Suprapubic skin (tissue), 4 donors: ENCODE measurements around the gene RNF111. TPM values are rescaled to one million over a fixed set of nuclear protein-coding genes. Genes with fewer than 3 reads are reported as not detected.

ENCODE experiments used
- DNase-seq, 2 donors: peaks; one replicate each; pipeline ENCODE4 v3.0.0-alpha.2; 2019; ENCODE audit warnings: low spot score in 2 of 2
- H3K27ac ChIP-seq: fragments of 200-600 bp; sonication (generic); one replicate; pipeline ENCODE4 v1.5.1; 2019
- H3K27me3 ChIP-seq: fragments of 200-600 bp; sonication (generic); one replicate; pipeline ENCODE4 v1.5.1; 2019
- H3K36me3 ChIP-seq: fragments of 200-600 bp; sonication (generic); one replicate; pipeline ENCODE4 v1.5.1; 2019
- H3K4me1 ChIP-seq: fragments of 200-600 bp; sonication (generic); one replicate; pipeline ENCODE4 v1.5.1; 2019
- H3K4me3 ChIP-seq: fragments of 200-600 bp; sonication (generic); one replicate; pipeline ENCODE4 v1.5.1; 2019; ENCODE audit warnings: mild to moderate bottlenecking
- H3K9me3 ChIP-seq: fragments of 200-600 bp; sonication (generic); one replicate; pipeline ENCODE4 v1.5.1; 2019
- EP300 ChIP-seq: sonication (generic); formaldehyde crosslinking; IDR thresholded peaks from one replicate; pipeline ENCODE4 v1.6.1; 2017; ENCODE audit warnings: antibody characterized with exemption
- POLR2A ChIP-seq, 2 donors: fragments of 450-650 bp; IDR thresholded peaks; one replicate each; pipeline ENCODE4 v1.6.1; 2017; ENCODE audit warnings: antibody characterized with exemption in 2 of 2, mild to moderate bottlenecking in 2 of 2, moderate library complexity in 2 of 2
- POLR2AphosphoS5 ChIP-seq, 3 donors: sonication (generic); formaldehyde crosslinking; IDR thresholded peaks; one replicate each; pipeline ENCODE4 v1.6.1; 2017; ENCODE audit warnings: antibody characterized with exemption in 3 of 3
- WGBS: methylation state at CpG from one replicate; pipeline ENCODE4 v1.1.5; 2018; 5-methylcytosine and 5-hydroxymethylcytosine counted together
- total RNA-seq, 4 donors: library from RNA; depleted of rRNA; stranded (reverse); fragments of >200 nt; gene quantifications; one replicate each; pipeline ENCODE4 v1.1.0, GENCODE V29; 2016
- TF ChIP-seq, protein P1 (sequence below), 2 donors: fragments of 200-600 bp in 1 of 2; fragments of 450-650 bp in 1 of 2; sonication (generic) in 1 of 2; IDR thresholded peaks; one replicate each; pipeline ENCODE4 v1.5.1; 2016 to 2019; ENCODE audit warnings: antibody characterized with exemption in 2 of 2, mild to moderate bottlenecking in 1 of 2, moderate library complexity in 1 of 2

Gene RNF111
- total RNA-seq, 4 donors from 2014 or later = 15.2 to 34.4 (median 22.2) TPM

GRCh38 chr15:59042041-59042440, 54.6 kb downstream of the RNF111 start:
- WGBS = 95% methylated on average over 6 of the region's 6 CpGs
- H3K9me3 ChIP-seq = no peaks in the 10 kb centered on the region

GRCh38 chr15:59048897-59049296, 61.4 kb downstream of the RNF111 start:
- Histone ChIP-seq H3K4me1 (no peaks in the 10 kb centered on the region), H3K36me3 (peaks cover 10% of the 10 kb centered on the region), H3K27ac (no peak overlapping the region), H3K27me3 (no peaks in the 10 kb centered on the region), H3K4me3 (no peak overlapping the region), H3K9me3 (no peaks in the 10 kb centered on the region)
- TF ChIP-seq EP300 (no peak), POLR2A (IDR thresholded peaks at IDR 0.05) (no peak), POLR2AphosphoS5 (IDR thresholded peaks at IDR 0.05) (no peak)
- TF ChIP-seq, protein P1, sequence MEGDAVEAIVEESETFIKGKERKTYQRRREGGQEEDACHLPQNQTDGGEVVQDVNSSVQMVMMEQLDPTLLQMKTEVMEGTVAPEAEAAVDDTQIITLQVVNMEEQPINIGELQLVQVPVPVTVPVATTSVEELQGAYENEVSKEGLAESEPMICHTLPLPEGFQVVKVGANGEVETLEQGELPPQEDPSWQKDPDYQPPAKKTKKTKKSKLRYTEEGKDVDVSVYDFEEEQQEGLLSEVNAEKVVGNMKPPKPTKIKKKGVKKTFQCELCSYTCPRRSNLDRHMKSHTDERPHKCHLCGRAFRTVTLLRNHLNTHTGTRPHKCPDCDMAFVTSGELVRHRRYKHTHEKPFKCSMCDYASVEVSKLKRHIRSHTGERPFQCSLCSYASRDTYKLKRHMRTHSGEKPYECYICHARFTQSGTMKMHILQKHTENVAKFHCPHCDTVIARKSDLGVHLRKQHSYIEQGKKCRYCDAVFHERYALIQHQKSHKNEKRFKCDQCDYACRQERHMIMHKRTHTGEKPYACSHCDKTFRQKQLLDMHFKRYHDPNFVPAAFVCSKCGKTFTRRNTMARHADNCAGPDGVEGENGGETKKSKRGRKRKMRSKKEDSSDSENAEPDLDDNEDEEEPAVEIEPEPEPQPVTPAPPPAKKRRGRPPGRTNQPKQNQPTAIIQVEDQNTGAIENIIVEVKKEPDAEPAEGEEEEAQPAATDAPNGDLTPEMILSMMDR (IDR thresholded peaks at IDR 0.05) = no peak
- DNase-seq = no peak
- WGBS = 92% methylated on average over 3 of the region's 3 CpGs

More at GRCh38 chr15:59042041-59042440, 54.6 kb downstream of the RNF111 start:
- Histone ChIP-seq H3K27me3 (no peaks in the 10 kb centered on the region), H3K27ac (no peak overlapping the region), H3K4me1 (no peaks in the 10 kb centered on the region), H3K36me3 (peaks cover 6% of the 10 kb centered on the region), H3K4me3 (no peak overlapping the region)
- TF ChIP-seq EP300 (no peak), POLR2A (IDR thresholded peaks at IDR 0.05) (no peak), POLR2AphosphoS5 (IDR thresholded peaks at IDR 0.05) (no peak)
- TF ChIP-seq, protein P1 (IDR thresholded peaks at IDR 0.05) = no peak
- DNase-seq = no peak

- Histone ChIP-seq H3K4me3 (no peak overlapping the region), H3K27ac (no peak overlapping the region), H3K27me3 (no peaks in the 10 kb centered on the region), H3K4me1 (no peaks in the 10 kb centered on the region), H3K9me3 (no peaks in the 10 kb centered on the region), H3K36me3 (peaks cover 26% of the 10 kb centered on the region)
- TF ChIP-seq POLR2AphosphoS5 (IDR thresholded peaks at IDR 0.05) (no peak), POLR2A (IDR thresholded peaks at IDR 0.05) (no peak), EP300 (no peak)
- TF ChIP-seq, protein P1 (IDR thresholded peaks at IDR 0.05) = no peak
- DNase-seq = no peak
- WGBS = 71% methylated on average over 2 of the region's 2 CpGs
Observed at GRCh38 chr15:59051873-59052861, 64.7 kb downstream of the RNF111 start.

- TF ChIP-seq, protein P1 (IDR thresholded peaks at IDR 0.05) = no peak
- no peak for TF ChIP-seq POLR2AphosphoS5 (IDR thresholded peaks at IDR 0.05)
- no peak for TF ChIP-seq EP300
- no peak for TF ChIP-seq POLR2A (IDR thresholded peaks at IDR 0.05)
- Histone ChIP-seq H3K36me3 (peaks cover 26% of the 10 kb centered on the region), H3K27ac (no peak overlapping the region), H3K9me3 (no peaks in the 10 kb centered on the region), H3K4me1 (no peaks in the 10 kb centered on the region), H3K27me3 (no peaks in the 10 kb centered on the region), H3K4me3 (no peak overlapping the region)
- 61% methylated on average over 3 of the region's 3 CpGs for WGBS
- DNase-seq = no peak
Observed at GRCh38 chr15:59052915-59053407, 65.5 kb downstream of the RNF111 start.

GRCh38 chr15:59053482-59053881, 66.0 kb downstream of the RNF111 start:
- H3K27ac ChIP-seq = no peak overlapping the region
- TF ChIP-seq EP300 = no peak
- no peak for TF ChIP-seq POLR2A (IDR thresholded peaks at IDR 0.05)
- no peak for TF ChIP-seq POLR2AphosphoS5 (IDR thresholded peaks at IDR 0.05)
- TF ChIP-seq, protein P1 (IDR thresholded peaks at IDR 0.05) = no peak
- 85% methylated on average over 2 of the region's 2 CpGs for WGBS
- peaks cover 29% of the 10 kb centered on the region for H3K36me3 ChIP-seq
- no peaks in the 10 kb centered on the region for H3K4me1 ChIP-seq
- H3K27me3 ChIP-seq = no peaks in the 10 kb centered on the region
- no peak overlapping the region for H3K4me3 ChIP-seq
- no peak for DNase-seq
- H3K9me3 ChIP-seq = no peaks in the 10 kb centered on the region
